ENCODE data around the gene GAS7. TPM values are rescaled to one million over a fixed set of nuclear protein-coding genes. Genes with fewer than 3 reads are reported as not detected.

Gene GAS7
- total and polyA plus RNA-seq, 12 donors, result 3.6 to 54.9 (median 28.0) TPM

GRCh38 chr17:9862220-9862619, 336.2 kb downstream of the GAS7 start:
- Histone ChIP-seq H3K9me3 (replicated peaks in 1 of 3) (peaks cover 0 to 5% (median 0%) of the 10 kb centered on the region in 3 donors), H3K27ac (no peak overlapping the region), H3K4me1 (replicated peaks in 1 of 2) (no peaks in the 10 kb centered on the region), H3K36me3 (replicated peaks in 1 of 2) (no peaks in the 10 kb centered on the region), H3K4me3 (no peak overlapping the region), H3K27me3 (no peaks in the 10 kb centered on the region)
- intact Hi-C loops (cut with DNase I), result no loop called here
- DNase-seq, result no peak
- WGBS, 4 donors, result 80 to 92% (median 89%) methylated on average over 1 of the region's 1 CpG
- TF ChIP-seq POLR2A (IDR thresholded peaks at IDR 0.05), result no peak
- no peak for TF ChIP-seq CTCF (IDR thresholded peaks at IDR 0.05)

- Histone ChIP-seq H3K27ac (no peak overlapping the region), H3K27me3 (no peaks in the 10 kb centered on the region), H3K4me1 (replicated peaks in 1 of 2) (no peaks in the 10 kb centered on the region), H3K4me3 (no peak overlapping the region), H3K9me3 (replicated peaks in 1 of 3) (peaks cover 0 to 5% (median 0%) of the 10 kb centered on the region in 3 donors), H3K36me3 (replicated peaks in 1 of 2) (no peaks in the 10 kb centered on the region)
- TF ChIP-seq POLR2A (IDR thresholded peaks at IDR 0.05) (no peak), CTCF (IDR thresholded peaks at IDR 0.05) (no peak)
- WGBS, 4 donors, result 70 to 92% (median 81%) methylated on average over 7 of the region's 7 CpGs
- intact Hi-C loops (cut with DNase I), result no loop called here
- DNase-seq, result no peak
These were observed 337.6 kb downstream of the GAS7 start for GRCh38 chr17:9860851-9861250.

Other genes with a start within 250 kb of the GAS7 start
- gene MYH13, start 174.4 kb upstream of the GAS7 start, total RNA-seq, result not detected
- gene MYH13, start 174.4 kb upstream of the GAS7 start, polyA plus RNA-seq, result not detected
- under 1 TPM in 1 of 9 donors, not detected in 8; 0.17 TPM for gene MYH8, start 223.3 kb upstream of the GAS7 start, total RNA-seq
- gene MYH8, start 223.3 kb upstream of the GAS7 start, polyA plus RNA-seq, result not detected